SK-N-SH treated with all-trans-retinoic acid at 6 μM for 48 hours (cell line): ENCODE measurements around the gene PIPOX.

ENCODE experiments used
- ARNTL ChIP-seq: fragments of 450-650 bp; formaldehyde crosslinking; IDR thresholded peaks from 2 replicates; pipeline ENCODE4 v1.5.0; 2020; ENCODE audit warnings: low read depth, mild to moderate bottlenecking, moderate library complexity, borderline replicate concordance
- OSR1 ChIP-seq: fragments of 250-450 bp; sonication (Bioruptor Pico); IDR thresholded peaks from 2 replicates; pipeline ENCODE4 v1.8.0; 2022; ENCODE audit warnings: moderate library complexity, mild to moderate bottlenecking, inconsistent platforms
- RARB ChIP-seq: fragments of 250-450 bp; sonication (Bioruptor Pico); IDR thresholded peaks from 2 replicates; pipeline ENCODE4 v1.8.0; 2021; ENCODE audit warnings: mild to moderate bottlenecking, moderate library complexity
- TOX ChIP-seq: fragments of 250-450 bp; sonication (Bioruptor Pico); IDR thresholded peaks from 2 replicates; pipeline ENCODE4 v1.8.0; 2021; ENCODE audit warnings: mild to moderate bottlenecking, moderate library complexity, borderline replicate concordance
- ZC3H10 ChIP-seq: fragments of 250-450 bp; sonication (Bioruptor Pico); IDR thresholded peaks from 2 replicates; pipeline ENCODE4 v1.5.1; 2021; ENCODE audit warnings: mild to moderate bottlenecking, moderate library complexity
- ZFP3 ChIP-seq: fragments of 250-450 bp; sonication (Bioruptor Pico); IDR thresholded peaks from 2 replicates; pipeline ENCODE4 v1.5.0; 2020; ENCODE audit warnings: mild to moderate bottlenecking, moderate library complexity
- ZNF8 ChIP-seq: fragments of 450-650 bp; formaldehyde crosslinking; IDR thresholded peaks from 2 replicates; pipeline ENCODE4 v1.5.0; 2020; ENCODE audit warnings: mild to moderate bottlenecking, moderate library complexity
- TF ChIP-seq, protein P1 (sequence below): fragments of 250-450 bp; sonication (Bioruptor Pico); IDR thresholded peaks from 2 replicates; pipeline ENCODE4 v1.8.0; 2020; ENCODE audit warnings: mild to moderate bottlenecking, moderate library complexity, borderline replicate concordance
- TF ChIP-seq, protein P2 (sequence below): fragments of 250-450 bp; sonication (Bioruptor Pico); IDR thresholded peaks from 2 replicates; pipeline ENCODE4 v1.8.0; 2021; ENCODE audit warnings: low read depth, mild to moderate bottlenecking, moderate library complexity, borderline replicate concordance
- TF ChIP-seq, protein P3 (sequence below): fragments of 250-450 bp; sonication (Bioruptor Pico); IDR thresholded peaks from 2 replicates; pipeline ENCODE4 v1.5.1; 2020; ENCODE audit warnings: low read depth, mild to moderate bottlenecking, moderate library complexity
- TF ChIP-seq, protein P4 (sequence below): fragments of 250-450 bp; sonication (Bioruptor Pico); IDR thresholded peaks from 2 replicates; pipeline ENCODE4 v1.5.1; 2021; ENCODE audit warnings: mild to moderate bottlenecking, moderate library complexity

DNA sequence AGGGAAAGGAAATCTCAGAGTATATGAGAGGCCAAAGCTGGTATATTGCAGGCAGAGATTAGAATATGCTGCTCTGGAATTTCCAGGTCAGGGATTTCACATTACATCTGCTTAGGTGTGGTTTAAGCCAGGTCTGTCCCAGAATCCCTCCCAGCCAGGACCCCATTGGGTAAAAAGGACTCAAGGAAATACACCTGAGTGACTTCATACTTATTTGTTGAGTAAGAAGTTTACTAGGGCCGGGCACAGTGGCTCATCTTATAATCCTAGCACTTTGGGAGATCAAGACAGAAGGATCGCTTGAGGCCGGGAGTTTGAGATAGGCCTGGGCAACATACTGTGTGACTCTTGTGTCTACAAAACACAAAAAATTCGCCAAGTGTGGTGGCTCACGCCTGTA lies 7.2 kb downstream of the PIPOX start:
- TF ChIP-seq, protein P1, sequence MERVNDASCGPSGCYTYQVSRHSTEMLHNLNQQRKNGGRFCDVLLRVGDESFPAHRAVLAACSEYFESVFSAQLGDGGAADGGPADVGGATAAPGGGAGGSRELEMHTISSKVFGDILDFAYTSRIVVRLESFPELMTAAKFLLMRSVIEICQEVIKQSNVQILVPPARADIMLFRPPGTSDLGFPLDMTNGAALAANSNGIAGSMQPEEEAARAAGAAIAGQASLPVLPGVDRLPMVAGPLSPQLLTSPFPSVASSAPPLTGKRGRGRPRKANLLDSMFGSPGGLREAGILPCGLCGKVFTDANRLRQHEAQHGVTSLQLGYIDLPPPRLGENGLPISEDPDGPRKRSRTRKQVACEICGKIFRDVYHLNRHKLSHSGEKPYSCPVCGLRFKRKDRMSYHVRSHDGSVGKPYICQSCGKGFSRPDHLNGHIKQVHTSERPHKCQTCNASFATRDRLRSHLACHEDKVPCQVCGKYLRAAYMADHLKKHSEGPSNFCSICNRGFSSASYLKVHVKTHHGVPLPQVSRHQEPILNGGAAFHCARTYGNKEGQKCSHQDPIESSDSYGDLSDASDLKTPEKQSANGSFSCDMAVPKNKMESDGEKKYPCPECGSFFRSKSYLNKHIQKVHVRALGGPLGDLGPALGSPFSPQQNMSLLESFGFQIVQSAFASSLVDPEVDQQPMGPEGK = no peak
- TF ChIP-seq, protein P2, sequence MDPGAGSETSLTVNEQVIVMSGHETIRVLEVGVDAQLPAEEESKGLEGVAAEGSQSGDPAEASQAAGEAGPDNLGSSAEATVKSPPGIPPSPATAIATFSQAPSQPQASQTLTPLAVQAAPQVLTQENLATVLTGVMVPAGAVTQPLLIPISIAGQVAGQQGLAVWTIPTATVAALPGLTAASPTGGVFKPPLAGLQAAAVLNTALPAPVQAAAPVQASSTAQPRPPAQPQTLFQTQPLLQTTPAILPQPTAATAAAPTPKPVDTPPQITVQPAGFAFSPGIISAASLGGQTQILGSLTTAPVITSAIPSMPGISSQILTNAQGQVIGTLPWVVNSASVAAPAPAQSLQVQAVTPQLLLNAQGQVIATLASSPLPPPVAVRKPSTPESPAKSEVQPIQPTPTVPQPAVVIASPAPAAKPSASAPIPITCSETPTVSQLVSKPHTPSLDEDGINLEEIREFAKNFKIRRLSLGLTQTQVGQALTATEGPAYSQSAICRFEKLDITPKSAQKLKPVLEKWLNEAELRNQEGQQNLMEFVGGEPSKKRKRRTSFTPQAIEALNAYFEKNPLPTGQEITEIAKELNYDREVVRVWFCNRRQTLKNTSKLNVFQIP = no peak
- TF ChIP-seq ZFP3 (CRISPR knock-in tag) = no peak
- TF ChIP-seq ZNF8 (CRISPR knock-in tag) = no peak
- TF ChIP-seq OSR1 (CRISPR knock-in tag) = no peak
- TF ChIP-seq ZC3H10 = no peak
- no peak for TF ChIP-seq RARB
- no peak for TF ChIP-seq TOX (CRISPR knock-in tag)
- TF ChIP-seq, protein P3, sequence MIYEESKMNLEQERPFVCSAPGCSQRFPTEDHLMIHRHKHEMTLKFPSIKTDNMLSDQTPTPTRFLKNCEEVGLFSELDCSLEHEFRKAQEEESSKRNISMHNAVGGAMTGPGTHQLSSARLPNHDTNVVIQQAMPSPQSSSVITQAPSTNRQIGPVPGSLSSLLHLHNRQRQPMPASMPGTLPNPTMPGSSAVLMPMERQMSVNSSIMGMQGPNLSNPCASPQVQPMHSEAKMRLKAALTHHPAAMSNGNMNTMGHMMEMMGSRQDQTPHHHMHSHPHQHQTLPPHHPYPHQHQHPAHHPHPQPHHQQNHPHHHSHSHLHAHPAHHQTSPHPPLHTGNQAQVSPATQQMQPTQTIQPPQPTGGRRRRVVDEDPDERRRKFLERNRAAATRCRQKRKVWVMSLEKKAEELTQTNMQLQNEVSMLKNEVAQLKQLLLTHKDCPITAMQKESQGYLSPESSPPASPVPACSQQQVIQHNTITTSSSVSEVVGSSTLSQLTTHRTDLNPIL (CRISPR knock-in tag) = no peak
- TF ChIP-seq, protein P4, sequence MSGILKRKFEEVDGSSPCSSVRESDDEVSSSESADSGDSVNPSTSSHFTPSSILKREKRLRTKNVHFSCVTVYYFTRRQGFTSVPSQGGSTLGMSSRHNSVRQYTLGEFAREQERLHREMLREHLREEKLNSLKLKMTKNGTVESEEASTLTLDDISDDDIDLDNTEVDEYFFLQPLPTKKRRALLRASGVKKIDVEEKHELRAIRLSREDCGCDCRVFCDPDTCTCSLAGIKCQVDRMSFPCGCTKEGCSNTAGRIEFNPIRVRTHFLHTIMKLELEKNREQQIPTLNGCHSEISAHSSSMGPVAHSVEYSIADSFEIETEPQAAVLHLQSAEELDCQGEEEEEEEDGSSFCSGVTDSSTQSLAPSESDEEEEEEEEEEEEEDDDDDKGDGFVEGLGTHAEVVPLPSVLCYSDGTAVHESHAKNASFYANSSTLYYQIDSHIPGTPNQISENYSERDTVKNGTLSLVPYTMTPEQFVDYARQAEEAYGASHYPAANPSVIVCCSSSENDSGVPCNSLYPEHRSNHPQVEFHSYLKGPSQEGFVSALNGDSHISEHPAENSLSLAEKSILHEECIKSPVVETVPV (CRISPR knock-in tag) = no peak
- TF ChIP-seq ARNTL (CRISPR knock-in tag) = no peak
